ENCODE data around the gene GMPPA.

DNA sequence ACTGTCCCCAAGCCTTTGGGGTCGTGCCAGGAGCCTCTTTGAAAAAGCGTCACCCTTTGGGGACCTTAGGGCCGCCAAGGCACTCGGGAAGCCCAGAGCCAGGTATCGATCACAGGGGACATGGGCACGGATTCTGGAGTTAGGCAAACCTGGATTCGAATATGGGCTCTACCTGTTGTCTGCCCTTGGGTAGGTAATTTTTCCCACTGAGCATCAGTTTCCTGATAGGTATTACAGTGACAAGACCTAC is 54.4 kb downstream of the GMPPA start:
- TF ChIP-seq, protein P1, sequence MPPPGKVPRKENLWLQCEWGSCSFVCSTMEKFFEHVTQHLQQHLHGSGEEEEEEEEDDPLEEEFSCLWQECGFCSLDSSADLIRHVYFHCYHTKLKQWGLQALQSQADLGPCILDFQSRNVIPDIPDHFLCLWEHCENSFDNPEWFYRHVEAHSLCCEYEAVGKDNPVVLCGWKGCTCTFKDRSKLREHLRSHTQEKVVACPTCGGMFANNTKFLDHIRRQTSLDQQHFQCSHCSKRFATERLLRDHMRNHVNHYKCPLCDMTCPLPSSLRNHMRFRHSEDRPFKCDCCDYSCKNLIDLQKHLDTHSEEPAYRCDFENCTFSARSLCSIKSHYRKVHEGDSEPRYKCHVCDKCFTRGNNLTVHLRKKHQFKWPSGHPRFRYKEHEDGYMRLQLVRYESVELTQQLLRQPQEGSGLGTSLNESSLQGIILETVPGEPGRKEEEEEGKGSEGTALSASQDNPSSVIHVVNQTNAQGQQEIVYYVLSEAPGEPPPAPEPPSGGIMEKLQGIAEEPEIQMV (tag; conservative IDR thresholded peaks at IDR 0.05; ENCODE audit: low read depth): no peak
- TF ChIP-seq U2AF1 (optimal IDR thresholded peaks at IDR 0.05; ENCODE audit: low read depth, low read length): no peak
- TF ChIP-seq RBM14 (IDR thresholded peaks at IDR 0.05; ENCODE audit: borderline replicate concordance, insufficient read depth, low read depth, low read length): no peak
- no peak for TF ChIP-seq ZZZ3 (IDR thresholded peaks at IDR 0.05)

Measured in K562 (cell line).